ENCODE measurements around the gene PGM1.

Gene PGM1

DNA sequence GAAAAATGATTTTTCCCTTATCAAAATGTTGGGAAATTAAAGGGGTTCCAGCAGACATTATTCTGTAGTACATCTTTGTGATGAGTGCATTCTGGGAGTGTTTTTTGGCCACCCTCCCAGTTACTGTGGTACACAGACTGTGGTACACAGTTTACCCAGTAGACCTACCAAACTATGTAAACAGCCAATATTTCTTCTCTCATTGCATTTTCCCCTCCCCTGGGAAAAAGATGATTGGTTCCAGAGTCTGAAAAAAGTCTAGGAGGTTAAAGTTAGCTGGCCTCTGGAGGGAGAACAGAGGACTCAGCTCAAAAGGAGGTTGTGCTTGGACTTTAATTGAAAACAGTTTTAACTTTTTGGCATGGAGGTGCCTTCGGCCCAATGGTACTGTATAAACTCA lies 42.5 kb downstream of the PGM1 start:
- DNase-seq = no peak

DNA sequence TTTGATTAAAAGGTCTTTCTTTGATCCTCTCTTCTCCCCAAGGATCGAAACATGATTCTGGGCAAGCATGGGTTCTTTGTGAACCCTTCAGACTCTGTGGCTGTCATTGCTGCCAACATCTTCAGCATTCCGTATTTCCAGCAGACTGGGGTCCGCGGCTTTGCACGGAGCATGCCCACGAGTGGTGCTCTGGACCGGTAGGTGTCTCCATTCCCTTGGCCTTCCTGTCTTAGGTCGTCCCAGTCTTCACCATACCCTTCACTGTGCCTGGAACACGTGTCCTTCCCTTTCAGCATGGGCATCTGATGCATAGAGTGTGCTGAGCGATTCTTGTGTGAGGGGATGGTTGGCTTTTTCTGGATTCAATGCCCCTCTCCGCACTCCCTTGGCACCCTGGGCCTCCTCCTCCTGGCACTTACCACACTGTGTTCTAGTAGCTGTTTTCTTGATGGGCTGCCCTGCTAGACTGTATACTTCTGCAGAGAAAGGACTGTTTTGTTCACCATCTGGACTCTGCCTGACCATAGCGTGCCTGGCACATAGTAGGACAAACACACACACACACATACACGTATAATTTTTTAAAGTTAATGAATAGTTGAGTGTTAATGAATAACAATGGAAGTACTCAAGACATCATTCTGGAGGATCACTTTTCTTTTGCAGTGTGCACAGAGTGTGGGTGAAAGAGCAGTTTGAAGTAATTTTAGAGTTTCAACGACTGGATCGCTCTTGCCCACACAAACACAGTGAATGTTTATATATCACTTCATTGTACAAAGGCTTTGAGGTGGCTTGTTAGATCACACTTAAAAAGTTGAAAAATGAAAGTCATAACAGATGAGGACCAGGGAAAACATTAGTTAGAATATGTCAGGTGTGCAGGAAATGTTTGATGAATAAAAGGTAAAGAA lies 43.2 kb downstream of the PGM1 start:
- no peak for DNase-seq

DNA sequence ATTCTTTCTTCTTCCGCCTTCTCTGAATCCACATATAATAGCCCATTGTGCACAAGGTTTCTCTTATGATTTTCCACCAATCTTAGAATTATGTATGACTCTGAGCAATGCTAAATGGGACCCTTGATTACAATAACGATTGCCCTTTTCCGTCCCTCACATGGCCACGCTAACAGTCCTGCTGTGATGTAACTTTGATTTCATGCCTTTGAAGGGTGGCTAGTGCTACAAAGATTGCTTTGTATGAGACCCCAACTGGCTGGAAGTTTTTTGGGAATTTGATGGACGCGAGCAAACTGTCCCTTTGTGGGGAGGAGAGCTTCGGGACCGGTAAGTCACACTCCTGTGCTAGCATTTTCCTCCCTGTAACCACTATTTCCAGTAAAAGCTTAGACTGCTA lies 45.3 kb downstream of the PGM1 start:
- DNase-seq = no peak

DNA sequence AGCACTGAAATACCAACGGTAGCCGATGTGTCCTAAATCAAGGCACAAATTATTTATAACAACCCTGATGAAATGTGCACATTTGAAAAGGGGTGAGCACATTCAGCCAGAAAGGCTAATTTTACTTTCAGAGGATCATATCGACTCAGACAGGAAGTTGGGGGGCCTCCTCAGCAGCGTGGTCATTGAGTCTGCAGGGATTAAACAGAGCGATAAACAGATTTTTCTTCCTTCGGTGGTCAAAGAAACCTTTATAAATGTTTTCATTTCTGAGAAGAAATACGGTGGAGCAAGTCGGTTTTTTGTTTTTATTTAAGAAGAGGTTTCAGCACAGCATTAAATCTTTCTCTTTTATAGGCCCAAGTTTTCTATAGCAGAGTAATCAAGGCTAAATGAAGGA lies 45.7 kb downstream of the PGM1 start:
- DNase-seq = no peak

DNA sequence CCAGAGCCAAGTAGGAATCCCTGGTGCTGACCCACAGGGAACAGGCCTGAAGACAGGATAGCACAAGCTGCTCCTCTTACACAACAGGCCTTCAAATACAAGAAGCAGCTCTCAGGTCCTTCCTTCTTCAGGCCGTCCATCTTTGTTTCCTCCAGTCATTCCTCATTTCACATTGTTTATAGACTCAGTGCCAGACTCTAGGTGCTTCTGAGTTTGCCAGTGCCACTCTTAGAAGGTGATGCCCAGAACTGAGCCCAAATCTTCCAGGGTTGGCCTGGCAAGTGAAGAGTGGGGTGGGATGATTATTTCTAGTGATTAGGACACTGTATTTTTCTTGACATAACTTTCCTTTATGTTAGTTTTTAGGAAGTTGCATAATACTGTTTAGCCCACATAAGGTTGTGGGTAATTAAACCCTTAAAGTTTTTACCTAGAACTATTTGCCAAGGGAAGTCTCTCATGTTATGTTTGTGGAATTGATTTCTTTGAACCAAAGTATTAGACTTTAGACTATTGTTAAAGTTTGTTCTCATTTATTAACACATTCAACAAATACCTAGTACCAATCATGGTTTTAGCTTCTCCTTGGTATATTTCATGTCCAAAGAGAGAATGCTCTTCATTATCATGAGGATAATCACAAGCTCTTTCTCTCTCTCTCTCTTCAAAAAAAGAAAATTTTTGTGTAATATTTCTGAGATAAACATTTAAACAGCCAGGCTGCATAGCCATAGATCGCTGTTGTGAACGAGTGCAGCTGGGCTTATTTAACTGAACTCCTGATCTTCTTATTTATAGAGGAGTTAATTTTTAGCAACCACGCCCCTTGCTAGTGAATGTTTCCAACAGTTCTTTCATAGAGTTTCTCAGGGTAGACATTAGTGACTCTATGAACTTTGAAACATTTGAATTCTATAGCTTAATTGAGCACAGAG lies 47.7 kb downstream of the PGM1 start:
- DNase-seq = no peak

DNA sequence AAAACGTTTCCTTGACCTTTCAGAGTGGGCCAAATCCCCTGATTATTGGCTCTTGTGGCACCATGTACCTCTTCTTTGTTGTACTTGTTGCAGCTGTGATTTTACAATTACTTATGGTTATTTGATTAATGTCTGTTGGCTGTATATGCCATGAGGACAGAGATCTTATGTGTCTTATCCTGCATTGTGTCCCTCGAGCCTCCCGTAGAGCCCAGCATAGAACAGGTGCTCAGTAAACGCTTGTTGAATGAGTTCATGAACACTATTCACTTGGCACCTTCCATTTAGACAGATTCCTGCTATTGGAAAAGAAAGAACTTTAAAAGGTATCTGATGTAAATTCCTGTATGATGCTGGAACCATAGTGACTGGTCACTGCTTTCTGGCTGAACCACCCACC lies 48.4 kb downstream of the PGM1 start:
- no peak for DNase-seq

DNA sequence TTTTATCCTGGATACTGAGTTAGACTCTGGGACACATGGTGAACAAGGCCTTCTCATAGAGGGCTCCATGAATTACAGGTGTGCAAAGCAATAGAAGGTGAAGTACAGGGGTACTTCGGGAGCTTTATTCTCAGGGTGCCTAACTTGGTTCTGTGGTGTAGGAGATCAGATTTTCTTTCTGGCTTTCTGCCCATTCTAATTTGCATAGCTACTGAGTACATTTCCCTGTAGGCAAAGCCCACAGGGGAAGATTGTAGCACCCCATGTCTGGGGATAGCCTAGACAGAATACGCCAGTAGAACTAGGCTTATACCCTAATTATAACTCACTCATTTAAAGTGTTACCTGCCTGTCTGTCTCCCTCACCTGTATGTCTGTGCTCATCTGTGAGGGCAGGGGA lies 49.7 kb downstream of the PGM1 start:
- no peak for DNase-seq

DNA sequence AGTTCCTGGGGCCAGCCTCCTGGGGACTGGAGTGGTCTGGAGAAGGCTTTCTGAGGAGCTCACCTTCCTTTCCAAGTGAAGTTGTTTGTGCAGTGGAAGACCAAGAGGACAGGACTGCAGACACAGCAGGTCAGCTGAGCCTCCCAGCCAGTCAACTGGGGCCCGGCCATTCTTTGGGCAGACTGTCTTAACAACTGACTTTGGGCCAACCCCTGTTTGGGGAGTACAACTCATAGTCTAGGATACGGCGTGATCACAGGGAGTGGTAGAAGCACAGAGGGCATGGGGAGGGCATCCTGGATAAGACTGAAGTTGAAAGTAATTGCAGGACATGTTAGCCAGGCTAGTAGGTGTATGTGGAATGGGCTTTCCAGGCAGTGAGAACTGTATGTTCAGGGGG lies 50.3 kb downstream of the PGM1 start:
- no peak for DNase-seq

DNA sequence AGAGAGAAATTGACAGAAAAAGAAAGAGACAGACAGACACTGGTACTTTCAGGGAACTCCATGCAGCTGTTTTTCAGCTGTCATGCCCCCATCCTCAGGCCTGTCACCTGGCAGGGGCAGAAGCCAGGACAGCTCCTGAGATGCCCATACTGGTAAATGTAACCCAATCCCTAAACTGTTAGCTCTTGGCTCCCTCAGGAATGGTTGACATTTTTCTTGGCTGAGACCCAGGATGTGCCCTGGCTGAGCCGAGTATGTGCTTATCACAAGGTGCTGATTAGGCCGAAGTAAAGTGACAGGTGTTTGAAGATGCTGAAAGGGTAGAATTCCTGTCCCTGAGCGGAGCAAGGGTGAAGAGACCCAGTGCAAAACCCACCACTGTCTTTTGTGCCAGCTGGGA lies 50.7 kb downstream of the PGM1 start:
- no peak for DNase-seq

DNA sequence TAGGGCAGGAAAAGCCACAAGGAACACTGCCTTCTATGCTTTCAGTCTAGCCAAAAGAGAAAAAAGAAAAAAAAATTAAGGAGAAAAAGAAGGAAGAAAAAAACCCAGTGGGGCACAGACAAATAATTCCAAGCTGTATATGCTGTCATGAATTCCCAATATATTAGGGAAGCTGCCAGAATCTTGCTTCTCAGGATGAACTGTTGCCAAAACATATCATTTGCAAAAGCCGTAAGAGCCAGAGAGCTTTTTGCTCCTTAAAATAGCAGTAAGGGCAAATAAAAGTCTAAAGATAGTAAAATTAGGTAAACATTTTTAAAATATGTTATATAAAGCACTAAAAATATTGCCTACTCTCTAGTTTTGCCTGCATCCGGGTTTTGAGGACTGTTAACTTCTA lies 52.1 kb downstream of the PGM1 start:
- DNase-seq = no peak

DNA sequence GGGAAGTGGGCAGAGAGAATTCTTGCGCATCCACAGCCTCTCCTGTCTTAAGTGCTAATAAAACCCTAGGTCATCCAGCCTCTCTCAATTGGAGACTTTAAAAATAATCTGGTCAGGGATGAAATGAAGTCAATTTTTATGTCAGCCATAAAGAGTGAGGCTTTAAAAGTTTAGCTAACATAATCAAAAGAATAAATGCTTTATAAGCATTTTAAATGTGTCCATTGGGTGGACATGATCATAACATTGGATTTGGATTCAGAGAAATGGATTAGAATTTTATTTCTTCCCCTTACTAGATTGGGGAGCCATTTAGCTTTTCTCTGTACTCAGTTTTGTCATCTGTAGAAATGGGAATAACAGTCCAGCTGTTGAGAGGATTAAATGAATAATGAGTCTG lies 55.5 kb downstream of the PGM1 start:
- DNase-seq = no peak

DNA sequence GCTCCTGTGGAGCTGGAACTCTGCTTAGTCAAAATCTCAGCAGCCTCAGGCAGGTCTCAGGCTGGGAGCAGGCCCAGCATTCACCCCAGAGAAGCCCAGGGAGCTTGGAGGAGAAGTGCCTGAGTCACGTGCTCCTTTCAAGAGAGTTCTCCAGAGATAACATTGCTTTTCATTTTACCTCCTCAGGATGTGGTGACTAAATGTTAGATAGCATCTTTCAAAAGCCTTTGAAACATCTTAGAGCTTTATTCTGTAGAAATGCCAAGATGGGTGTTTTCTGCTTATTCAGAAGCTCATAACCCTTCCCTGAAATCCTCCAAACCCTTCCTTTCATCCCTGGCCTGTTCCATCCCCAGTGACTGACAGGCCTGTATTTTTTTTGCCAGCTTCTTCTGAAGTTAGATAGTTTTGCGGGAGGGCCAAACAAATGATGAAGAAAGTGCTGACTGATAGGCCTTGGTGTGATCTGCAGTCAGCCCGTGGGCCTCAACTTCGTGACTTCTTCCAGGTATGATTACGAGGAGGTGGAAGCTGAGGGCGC lies 58.0 kb downstream of the PGM1 start:
- no peak for DNase-seq

DNA sequence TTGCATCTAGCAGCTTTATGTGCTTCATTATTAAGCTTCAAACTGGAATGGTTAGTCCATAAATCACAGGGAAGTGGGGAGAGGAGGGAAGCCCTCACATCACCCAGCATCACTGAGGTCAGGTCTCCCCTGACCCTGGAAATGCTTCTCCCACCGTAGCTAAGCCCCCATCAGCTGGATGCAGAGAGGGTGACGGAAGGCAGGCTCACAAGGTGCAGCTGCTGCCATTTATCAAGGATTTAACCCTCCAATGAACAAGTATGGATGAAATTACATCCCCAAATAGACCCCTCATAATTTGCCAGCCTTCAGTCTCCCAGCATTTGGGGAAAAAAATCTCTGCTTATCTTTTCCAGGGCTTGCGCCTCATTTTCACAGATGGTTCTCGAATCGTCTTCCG lies 60.8 kb downstream of the PGM1 start:
- DNase-seq = no peak

DNA sequence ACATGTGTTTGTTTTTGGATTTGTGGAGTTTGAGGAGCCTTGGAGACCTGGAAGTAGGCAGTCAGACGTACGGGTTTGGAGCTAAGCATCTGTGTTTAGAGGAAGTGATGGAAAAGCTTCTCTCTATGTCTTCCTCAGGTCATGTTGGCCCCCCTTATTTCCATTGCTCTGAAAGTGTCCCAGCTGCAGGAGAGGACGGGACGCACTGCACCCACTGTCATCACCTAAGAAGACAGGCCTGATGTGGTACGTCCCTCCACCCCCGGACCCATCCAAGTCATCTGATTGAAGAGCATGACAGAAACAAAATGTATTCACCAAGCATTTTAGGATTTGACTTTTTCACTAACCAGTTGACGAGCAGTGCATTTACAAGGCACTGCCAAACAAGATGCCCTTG lies 66.2 kb downstream of the PGM1 start:
- no peak for DNase-seq

DNA sequence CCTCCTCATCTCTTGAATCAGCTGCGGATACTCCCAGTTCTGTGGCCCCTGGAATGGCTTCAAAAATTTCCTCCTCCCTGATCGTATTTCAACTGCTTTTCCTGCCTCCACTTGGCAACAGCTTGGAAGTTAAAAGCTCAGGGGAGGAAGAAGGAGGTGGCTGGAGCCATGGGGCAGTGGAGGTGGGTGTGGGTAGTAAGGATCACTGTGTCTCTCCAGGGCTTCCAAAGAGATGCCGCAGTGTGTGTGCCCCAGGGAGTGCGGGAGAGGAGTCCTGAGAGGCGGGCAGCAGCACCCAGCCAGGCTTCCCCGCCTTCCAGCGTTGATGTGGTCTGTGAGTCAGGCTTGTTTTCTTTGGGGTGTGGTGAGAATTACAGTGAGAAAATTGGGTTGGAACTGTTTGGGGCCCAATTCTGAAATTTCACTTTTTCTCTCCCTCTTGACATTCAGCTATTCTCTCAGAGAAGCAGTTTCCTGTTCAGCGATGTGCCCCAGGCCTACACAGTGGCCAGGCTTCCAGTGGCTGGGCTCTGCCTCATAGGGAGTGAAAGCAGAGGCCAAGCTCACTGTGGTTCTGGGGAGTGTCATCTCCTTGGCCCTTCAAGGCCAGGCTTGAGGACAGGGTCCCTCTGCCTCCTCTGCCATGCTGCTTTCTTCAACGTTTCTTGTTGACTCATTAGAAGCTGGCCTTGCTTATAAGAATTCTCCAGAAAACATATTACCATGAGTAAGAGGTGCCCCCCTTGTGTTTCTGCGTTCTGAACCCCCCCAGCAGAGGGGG lies 69.0 kb downstream of the PGM1 start:
- DNase-seq = no peak

DNA sequence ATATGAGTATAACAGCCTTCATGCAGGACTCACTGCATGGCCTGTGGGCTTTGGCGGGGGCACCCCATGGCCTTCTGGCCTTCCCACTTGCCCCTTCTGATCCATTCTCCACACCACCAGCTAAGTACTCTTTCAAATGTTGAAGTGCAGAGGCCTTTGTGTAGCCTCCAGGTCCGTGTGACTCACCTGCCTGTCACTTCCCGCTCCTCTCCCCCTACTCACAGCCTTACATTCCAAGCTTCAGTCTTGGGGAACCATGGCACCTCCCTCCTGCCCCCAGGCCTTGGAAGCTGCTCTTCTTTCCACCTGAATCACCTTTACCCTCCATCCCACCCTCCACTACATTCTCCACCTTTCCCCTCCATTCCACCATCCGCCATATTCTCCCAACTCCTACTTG lies 69.6 kb downstream of the PGM1 start:
- DNase-seq = no peak

DNA sequence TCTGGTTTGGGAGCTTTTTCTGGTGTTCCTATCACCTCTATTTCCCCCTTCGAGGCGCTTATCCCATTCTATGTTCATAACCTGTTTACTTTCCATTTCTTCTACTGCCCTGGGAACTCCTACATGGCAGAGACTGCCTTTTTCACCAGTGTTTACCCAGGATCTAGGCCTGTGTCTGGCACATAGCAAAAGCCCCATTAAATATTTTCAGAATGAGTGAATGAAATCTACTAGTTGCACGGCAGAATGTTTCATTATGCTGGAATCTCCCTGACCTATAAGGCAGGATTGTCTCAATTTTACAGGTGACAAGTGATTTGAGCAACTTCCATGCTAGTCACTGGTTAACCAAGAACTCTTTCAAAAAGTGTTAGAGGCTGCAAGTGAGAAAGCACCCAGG lies 70.1 kb downstream of the PGM1 start:
- DNase-seq = no peak

DNA sequence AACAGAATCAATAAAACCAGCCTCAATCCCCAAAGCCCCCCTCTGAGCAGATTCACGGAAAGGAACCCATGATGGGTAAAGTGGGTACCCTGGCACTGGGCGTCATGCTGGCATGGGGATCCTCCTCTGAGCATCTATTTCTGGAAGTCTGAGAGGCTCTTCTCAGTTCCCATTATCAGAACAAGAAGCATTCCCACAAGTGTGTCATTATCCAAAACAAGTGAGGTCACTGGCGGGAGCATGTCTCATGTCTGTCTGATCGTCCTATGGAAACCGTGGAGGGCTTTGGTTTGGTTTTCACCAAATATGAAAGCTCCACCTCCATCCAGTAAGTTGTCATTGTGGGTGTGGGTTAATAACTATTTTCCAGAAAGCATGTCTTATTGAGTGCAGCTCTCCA lies 70.7 kb downstream of the PGM1 start:
- no peak for DNase-seq

DNA sequence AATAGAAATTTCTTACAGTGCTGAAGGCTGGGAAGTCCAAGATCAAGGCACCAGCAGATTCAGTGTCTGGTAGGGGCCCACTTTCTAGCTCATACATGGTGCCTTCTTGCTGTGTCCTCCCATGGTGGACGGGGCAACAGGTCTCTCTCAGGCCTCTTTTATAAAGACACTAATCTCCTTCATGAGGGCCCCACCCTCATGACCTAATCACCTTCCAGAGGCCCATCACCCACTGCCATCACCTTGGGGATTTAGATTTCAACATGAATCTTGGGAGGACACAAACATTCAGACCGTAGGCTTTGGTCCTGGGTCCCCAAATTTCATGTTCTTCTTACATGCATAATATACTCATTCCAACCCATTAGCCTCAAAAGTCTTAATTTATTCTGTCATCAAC lies 71.5 kb downstream of the PGM1 start:
- no peak for DNase-seq

DNA sequence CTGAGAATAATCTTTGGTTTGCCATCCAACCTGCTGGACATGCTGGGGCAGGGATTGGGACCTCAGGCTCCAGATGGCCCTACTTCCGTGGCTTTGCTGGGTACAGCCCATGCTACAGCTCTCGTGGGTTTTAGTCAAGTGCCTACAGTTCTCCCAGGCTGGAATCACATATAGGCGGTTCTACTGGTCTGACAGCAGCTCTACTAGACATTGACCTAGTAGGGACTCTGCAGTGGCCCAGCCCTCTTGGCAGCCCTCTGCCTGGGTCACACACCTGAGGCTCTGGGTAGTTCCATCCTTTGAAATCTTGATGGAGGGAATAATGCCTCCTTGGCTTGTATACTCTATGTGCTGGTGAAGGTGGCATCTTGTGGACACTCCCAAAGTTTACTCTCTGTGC lies 72.2 kb downstream of the PGM1 start:
- DNase-seq = no peak

DNA sequence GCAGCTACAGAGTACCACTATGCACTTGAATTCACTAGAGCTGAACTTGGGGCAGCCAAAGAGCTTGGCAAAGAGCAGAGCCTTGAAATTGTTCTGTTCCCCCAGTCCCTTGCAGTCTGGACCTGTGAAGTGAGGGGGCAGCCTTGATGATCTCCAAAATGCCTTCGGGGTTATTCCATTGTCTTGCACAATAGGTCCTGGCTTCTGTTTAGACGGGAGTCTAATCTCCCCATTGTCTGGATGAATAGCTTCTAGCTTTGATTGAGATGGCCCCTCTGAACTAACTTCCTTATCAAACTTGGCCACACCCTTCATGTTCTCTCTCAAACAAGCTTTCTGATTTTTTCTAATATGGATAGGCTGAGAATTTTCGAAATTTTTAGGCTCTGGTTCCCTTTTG lies 72.6 kb downstream of the PGM1 start:
- DNase-seq = no peak

DNA sequence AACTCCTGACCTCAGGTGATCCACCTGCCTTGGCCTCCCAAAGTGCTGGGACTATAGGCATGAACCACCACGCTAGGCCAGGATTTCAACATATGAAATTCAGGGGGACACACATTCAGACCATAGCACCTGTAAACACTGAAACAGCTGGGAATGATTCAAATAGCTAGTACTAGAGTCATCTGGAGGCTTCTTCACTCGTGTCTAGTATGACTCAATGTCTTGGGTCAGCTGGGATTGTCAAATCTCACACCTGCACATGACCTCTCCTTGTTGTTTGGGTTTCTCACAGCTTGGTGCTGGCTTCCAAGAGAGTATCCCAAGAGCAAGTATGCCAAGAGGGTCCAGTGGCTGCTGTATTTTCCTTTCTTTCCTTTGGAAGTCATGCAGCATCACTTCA lies 75.1 kb downstream of the PGM1 start:
- DNase-seq = no peak

Measured in activated CD4-positive, CD25-positive, alpha-beta regulatory T cell (primary cell).